ENCODE measurements around the gene HTT.
A peak's percentile ranks its signal among the peaks of the same experiment; 100 is the strongest.

Gene HTT

DNA sequence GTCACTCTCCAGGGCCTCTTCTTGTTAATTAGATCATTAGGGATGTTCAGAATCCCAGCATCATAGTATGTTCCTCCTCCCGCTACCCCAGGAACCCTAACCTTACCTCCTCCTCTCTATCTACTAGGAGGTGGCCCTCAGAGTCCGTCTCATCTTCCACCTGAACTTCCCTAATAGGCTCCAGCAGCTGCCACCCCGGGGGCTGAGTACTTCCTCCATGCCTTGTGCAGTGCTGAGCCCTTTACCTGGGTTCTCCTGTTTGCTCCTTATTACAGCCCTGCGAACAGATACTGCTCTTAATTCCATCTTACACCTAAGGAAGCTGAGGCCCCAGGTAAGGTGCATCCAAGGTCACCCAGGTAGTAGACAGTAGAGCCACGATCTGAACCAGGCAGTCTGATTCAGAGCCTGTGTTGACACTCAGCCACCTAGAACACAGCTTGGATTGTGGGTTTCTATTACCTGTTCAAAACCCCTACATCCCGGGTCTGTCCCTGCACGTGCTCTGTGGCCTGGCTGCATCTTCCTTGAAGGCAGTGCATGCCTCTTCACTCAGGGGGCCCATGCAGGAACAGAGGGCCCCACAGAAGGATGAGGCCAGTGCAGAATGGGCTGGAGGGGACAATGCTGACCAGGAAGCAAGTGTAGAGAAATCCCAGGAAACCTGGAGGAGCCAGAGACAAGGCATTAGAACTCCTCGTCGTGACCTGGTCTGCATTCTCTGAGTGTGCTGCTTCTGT, 123.1 kb downstream of the HTT start:
- TF ChIP-seq, protein P1, sequence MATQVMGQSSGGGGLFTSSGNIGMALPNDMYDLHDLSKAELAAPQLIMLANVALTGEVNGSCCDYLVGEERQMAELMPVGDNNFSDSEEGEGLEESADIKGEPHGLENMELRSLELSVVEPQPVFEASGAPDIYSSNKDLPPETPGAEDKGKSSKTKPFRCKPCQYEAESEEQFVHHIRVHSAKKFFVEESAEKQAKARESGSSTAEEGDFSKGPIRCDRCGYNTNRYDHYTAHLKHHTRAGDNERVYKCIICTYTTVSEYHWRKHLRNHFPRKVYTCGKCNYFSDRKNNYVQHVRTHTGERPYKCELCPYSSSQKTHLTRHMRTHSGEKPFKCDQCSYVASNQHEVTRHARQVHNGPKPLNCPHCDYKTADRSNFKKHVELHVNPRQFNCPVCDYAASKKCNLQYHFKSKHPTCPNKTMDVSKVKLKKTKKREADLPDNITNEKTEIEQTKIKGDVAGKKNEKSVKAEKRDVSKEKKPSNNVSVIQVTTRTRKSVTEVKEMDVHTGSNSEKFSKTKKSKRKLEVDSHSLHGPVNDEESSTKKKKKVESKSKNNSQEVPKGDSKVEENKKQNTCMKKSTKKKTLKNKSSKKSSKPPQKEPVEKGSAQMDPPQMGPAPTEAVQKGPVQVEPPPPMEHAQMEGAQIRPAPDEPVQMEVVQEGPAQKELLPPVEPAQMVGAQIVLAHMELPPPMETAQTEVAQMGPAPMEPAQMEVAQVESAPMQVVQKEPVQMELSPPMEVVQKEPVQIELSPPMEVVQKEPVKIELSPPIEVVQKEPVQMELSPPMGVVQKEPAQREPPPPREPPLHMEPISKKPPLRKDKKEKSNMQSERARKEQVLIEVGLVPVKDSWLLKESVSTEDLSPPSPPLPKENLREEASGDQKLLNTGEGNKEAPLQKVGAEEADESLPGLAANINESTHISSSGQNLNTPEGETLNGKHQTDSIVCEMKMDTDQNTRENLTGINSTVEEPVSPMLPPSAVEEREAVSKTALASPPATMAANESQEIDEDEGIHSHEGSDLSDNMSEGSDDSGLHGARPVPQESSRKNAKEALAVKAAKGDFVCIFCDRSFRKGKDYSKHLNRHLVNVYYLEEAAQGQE (IDR thresholded peaks at IDR 0.05; ENCODE audit: insufficient replicate concordance, low read depth) = no peak
- TF ChIP-seq SPI1 (IDR thresholded peaks at IDR 0.05; ENCODE audit: borderline replicate concordance, low read depth) (no peak), POLR2AphosphoS5 (IDR thresholded peaks at IDR 0.05; ENCODE audit: low read depth) (no peak), GABPA (IDR thresholded peaks at IDR 0.05; ENCODE audit: low read depth) (no peak)
- TF ChIP-seq, protein P2, sequence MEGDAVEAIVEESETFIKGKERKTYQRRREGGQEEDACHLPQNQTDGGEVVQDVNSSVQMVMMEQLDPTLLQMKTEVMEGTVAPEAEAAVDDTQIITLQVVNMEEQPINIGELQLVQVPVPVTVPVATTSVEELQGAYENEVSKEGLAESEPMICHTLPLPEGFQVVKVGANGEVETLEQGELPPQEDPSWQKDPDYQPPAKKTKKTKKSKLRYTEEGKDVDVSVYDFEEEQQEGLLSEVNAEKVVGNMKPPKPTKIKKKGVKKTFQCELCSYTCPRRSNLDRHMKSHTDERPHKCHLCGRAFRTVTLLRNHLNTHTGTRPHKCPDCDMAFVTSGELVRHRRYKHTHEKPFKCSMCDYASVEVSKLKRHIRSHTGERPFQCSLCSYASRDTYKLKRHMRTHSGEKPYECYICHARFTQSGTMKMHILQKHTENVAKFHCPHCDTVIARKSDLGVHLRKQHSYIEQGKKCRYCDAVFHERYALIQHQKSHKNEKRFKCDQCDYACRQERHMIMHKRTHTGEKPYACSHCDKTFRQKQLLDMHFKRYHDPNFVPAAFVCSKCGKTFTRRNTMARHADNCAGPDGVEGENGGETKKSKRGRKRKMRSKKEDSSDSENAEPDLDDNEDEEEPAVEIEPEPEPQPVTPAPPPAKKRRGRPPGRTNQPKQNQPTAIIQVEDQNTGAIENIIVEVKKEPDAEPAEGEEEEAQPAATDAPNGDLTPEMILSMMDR (IDR thresholded peaks at IDR 0.05; ENCODE audit: insufficient read depth, low read length) = no peak
- Histone ChIP-seq H3K27ac (replicated peaks) (no peak overlapping the region), H3K27me3 (ENCODE audit: insufficient read depth, poor library complexity, severe bottlenecking) (no peaks in the 10 kb centered on the region), H3K4me3 (replicated peaks; ENCODE audit: insufficient read depth, low read length) (no peak overlapping the region)
- peak in 1 of 2 experiments; percentile 31 for DNase-seq (ENCODE audit: low read depth in 1 of 2, low spot score in 1 of 2)

DNA sequence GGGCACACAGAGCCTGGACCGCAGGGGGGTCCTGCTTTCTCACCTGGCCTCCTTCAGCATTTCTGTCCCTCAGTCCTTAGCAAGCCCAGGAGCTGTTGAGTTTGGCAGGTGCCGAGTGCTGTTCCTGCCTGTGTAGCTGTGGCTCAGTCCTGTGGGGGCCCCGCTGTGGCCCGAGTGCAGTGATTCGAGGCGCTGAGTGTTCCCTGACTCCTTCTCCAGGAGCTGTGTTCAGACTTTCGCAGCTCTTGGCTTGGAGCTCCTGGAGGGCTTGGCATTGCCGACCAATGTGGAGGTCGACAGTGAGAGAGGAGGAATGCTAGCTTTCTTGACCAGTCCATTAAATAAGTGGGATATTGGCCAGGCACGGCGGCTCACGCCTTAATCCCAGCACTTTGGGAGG, 124.4 kb downstream of the HTT start:
- no peak overlapping the region for H3K4me3 ChIP-seq (replicated peaks; ENCODE audit: insufficient read depth, low read length)
- no peaks in the 10 kb centered on the region for H3K27me3 ChIP-seq (ENCODE audit: insufficient read depth, poor library complexity, severe bottlenecking)
- H3K27ac ChIP-seq (replicated peaks) = no peak overlapping the region
- DNase-seq (ENCODE audit: low read depth in 1 of 2, low spot score in 1 of 2) = no peak
- TF ChIP-seq, protein P1 (IDR thresholded peaks at IDR 0.05; ENCODE audit: insufficient replicate concordance, low read depth) = no peak
- TF ChIP-seq, protein P2 (IDR thresholded peaks at IDR 0.05; ENCODE audit: insufficient read depth, low read length) = no peak
- no peak for TF ChIP-seq GABPA (IDR thresholded peaks at IDR 0.05; ENCODE audit: low read depth)
- TF ChIP-seq SPI1 (IDR thresholded peaks at IDR 0.05; ENCODE audit: borderline replicate concordance, low read depth) = no peak
- TF ChIP-seq POLR2AphosphoS5 (IDR thresholded peaks at IDR 0.05; ENCODE audit: low read depth) = no peak

DNA sequence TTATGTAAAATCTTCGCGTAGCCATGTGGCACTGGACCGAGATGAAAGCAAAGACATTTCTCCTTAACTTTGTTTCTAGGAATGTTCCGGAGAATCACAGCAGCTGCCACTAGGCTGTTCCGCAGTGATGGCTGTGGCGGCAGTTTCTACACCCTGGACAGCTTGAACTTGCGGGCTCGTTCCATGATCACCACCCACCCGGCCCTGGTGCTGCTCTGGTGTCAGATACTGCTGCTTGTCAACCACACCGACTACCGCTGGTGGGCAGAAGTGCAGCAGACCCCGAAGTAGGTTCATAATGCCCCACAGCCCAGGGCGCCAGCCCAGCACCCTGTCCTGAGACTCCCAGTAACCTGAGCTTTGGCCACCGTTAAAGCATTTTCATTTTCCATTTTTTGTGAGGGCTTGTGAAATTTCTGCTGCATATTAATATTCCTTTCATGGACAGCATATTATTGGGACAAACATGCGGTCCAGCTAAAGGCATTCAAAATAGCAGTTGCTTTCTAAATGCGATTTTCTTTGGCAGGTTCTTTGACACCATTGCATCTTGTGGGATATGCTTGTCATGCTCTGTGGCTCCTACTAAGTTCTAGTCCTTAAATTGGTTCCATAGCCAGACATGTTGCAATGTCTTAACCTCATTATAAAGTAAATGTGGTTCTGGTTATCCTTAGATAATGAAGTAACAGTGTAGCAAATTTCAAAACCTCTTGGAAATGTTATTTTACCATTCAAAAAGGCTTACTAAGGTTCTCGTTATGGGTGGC, 125.4 kb downstream of the HTT start:
- DNase-seq (ENCODE audit: low read depth in 1 of 2, low spot score in 1 of 2) = no peak
- H3K27ac ChIP-seq (replicated peaks) = no peak overlapping the region
- no peak overlapping the region for H3K4me3 ChIP-seq (replicated peaks; ENCODE audit: insufficient read depth, low read length)
- no peaks in the 10 kb centered on the region for H3K27me3 ChIP-seq (ENCODE audit: insufficient read depth, poor library complexity, severe bottlenecking)
- TF ChIP-seq POLR2AphosphoS5 (IDR thresholded peaks at IDR 0.05; ENCODE audit: low read depth) (no peak), GABPA (IDR thresholded peaks at IDR 0.05; ENCODE audit: low read depth) (no peak), SPI1 (IDR thresholded peaks at IDR 0.05; ENCODE audit: borderline replicate concordance, low read depth) (no peak)
- TF ChIP-seq, protein P2 (IDR thresholded peaks at IDR 0.05; ENCODE audit: insufficient read depth, low read length) = no peak
- TF ChIP-seq, protein P1 (IDR thresholded peaks at IDR 0.05; ENCODE audit: insufficient replicate concordance, low read depth) = no peak
